ENCODE measurements around the gene PKIG. TPM values are rescaled to one million over a fixed set of nuclear protein-coding genes. Genes with fewer than 3 reads are reported as not detected.

PKIG gene
- total RNA-seq, 4 donors from 2014 or later = 21.5 to 42.6 (median 28.2) TPM

DNA sequence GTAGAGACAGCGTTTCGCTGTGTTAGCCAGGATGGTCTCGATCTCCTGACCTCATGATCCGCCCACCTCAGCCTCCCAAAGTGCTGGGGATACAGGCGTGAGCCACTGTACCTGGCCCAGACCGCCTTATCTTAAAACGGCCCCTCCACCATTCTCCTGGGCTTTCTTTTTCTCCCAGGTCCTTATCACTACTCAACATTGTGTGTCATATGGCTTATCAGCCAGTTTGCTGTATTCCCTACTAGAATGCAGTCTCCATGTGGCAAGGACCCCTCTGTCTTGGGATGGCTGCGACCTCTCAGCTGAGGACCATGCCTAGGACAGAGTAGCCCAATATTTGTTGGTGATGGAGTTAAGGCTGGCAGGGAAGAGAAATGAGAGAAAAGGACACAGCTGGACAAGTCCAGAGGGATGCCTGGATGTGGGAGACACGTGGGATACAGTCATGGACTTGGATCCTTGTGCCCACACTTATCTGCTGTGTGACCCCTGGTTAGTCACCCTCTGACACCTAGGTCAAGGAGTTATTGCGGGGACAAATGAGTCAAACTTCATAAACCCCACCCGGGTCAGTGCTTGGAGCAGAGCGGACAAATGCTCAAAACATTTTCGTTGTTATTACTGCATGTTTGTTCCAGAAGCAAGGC, 45.1 kb downstream of the PKIG start:
- no peak overlapping the region for H3K4me3 ChIP-seq (ENCODE audit: low read depth, poor library complexity, severe bottlenecking)
- no peak for DNase-seq (ENCODE audit: low spot score in 2 of 2)
- intact Hi-C loops (cut with DNase I; ENCODE audit: low total_unique reads) = no loop called here
- 92 to 93% methylated on average over 13 of the region's 13 CpGs for WGBS, 2 donors
- TF ChIP-seq, protein P1, sequence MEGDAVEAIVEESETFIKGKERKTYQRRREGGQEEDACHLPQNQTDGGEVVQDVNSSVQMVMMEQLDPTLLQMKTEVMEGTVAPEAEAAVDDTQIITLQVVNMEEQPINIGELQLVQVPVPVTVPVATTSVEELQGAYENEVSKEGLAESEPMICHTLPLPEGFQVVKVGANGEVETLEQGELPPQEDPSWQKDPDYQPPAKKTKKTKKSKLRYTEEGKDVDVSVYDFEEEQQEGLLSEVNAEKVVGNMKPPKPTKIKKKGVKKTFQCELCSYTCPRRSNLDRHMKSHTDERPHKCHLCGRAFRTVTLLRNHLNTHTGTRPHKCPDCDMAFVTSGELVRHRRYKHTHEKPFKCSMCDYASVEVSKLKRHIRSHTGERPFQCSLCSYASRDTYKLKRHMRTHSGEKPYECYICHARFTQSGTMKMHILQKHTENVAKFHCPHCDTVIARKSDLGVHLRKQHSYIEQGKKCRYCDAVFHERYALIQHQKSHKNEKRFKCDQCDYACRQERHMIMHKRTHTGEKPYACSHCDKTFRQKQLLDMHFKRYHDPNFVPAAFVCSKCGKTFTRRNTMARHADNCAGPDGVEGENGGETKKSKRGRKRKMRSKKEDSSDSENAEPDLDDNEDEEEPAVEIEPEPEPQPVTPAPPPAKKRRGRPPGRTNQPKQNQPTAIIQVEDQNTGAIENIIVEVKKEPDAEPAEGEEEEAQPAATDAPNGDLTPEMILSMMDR (IDR thresholded peaks at IDR 0.05) = no peak
- no peak for TF ChIP-seq POLR2A (IDR thresholded peaks at IDR 0.05)

DNA sequence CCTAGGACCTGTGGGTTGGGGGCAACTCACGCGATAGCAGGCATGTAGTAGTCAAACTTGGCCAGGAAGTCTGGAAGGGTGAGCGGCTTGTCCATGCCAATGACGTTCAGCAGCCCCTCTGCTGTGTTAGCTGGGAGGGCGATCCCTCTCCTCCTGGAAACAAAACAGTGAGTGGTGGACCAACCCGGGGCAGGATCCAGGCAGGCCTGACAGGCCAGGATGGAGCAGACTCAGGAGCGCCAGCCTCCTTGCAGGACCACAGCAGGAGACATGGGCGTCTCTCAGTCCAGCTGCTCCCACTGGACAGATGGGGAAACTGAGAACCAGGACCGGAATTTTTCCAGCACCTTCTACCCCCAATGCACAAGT, 46.6 kb downstream of the PKIG start:
- WGBS, 2 donors = 87 to 95% methylated on average over 7 to 9 of the region's 9 CpGs
- intact Hi-C loops (cut with DNase I; ENCODE audit: low total_unique reads) = no loop called here
- TF ChIP-seq, protein P1 (IDR thresholded peaks at IDR 0.05) = no peak
- no peak for TF ChIP-seq POLR2A (IDR thresholded peaks at IDR 0.05)
- no peak overlapping the region for H3K4me3 ChIP-seq (ENCODE audit: low read depth, poor library complexity, severe bottlenecking)
- DNase-seq (ENCODE audit: low spot score in 2 of 2) = no peak

DNA sequence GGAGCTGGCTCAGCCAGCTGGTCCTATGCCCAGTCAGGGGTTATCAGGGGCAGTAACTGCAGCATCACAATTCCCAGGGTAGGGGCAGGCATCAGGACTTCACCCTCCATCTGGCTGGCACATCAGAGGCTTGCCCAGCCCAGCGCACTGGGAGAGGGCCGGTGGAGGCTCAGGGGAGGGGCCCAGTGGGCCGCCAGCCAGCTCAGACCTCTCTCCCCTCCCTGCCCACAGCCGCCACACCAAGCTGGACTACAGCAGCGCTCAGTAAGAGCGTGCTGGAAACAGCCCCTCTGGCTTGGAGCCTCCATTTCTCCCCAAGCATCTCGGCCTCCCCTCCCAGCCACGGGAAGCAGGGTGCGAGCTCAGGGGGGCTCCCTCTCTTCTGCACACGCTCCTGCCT, 47.2 kb downstream of the PKIG start:
- 76 to 88% methylated on average over 9 to 10 of the region's 10 CpGs for WGBS, 2 donors
- no peak for DNase-seq (ENCODE audit: low spot score in 2 of 2)
- intact Hi-C loops (cut with DNase I; ENCODE audit: low total_unique reads) = no loop called here
- no peak for TF ChIP-seq POLR2A (IDR thresholded peaks at IDR 0.05)
- TF ChIP-seq, protein P1 (IDR thresholded peaks at IDR 0.05) = no peak
- no peak overlapping the region for H3K4me3 ChIP-seq (ENCODE audit: low read depth, poor library complexity, severe bottlenecking)

DNA sequence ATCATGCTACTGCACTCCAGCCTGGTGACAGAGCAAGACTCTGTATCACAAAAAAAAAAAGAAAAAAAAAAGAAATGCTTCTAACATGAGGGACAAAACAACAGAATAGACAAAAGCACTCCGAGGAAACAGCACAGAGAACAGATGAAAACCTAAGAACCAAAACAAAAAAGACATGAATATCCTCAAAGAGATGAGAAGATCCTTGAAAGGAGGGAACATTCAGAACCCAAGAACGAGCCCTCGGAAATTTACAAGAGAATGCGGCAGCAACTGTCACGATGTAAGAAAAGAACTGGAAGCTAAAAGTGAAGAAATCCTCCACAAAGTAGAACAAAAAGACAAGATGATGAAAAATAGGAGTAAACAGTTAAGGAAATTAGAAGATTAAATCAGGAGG, 47.9 kb downstream of the PKIG start:
- no peak for TF ChIP-seq POLR2A (IDR thresholded peaks at IDR 0.05)
- TF ChIP-seq, protein P1 (IDR thresholded peaks at IDR 0.05) = no peak
- DNase-seq (ENCODE audit: low spot score in 2 of 2) = no peak
- 92 to 97% methylated on average over 5 of the region's 5 CpGs for WGBS, 2 donors
- intact Hi-C loops (cut with DNase I; ENCODE audit: low total_unique reads) = no loop called here
- no peak overlapping the region for H3K4me3 ChIP-seq (ENCODE audit: low read depth, poor library complexity, severe bottlenecking)

DNA sequence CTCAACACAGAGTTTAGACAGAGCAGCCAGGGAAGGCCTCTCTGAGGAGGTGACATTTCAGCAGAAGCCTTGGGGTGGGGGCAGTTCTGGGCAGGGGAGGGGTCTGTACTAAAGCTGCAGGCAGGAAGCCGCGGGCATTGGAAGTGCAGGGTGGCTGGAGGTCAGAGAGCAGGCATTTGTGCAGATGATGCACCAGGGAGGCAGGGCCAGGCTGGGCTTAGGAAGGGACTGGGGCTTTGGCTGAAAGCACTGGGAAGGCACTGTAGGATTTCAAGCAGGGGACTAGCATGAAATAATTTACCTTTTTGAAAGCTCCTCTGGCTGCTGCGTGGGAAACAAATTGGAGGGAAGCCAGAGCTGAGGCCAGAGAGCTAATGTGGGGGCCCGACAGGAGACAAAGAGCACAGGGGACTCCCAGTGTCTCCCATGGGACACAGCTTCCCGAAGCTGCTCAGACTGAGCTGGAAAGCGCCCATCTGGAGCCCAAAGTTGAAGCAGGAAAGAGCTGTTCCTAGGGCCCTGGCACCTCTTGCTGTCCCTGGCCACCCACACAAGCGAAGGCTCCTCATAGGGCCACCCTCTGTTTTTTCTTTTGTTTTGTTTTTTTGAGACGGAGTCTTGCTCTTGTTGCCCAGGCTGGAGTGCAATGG, 49.8 kb downstream of the PKIG start:
- DNase-seq (ENCODE audit: low spot score in 2 of 2) = no peak
- no peak for TF ChIP-seq POLR2A (IDR thresholded peaks at IDR 0.05)
- TF ChIP-seq, protein P1 (IDR thresholded peaks at IDR 0.05) = no peak
- WGBS, 2 donors = 60 to 71% methylated on average over 8 of the region's 8 CpGs
- no peak overlapping the region for H3K4me3 ChIP-seq (ENCODE audit: low read depth, poor library complexity, severe bottlenecking)
- intact Hi-C loops (cut with DNase I; ENCODE audit: low total_unique reads) = no loop called here
